NT2/D1 (cell line): ENCODE data around the gene NAV2.

ENCODE experiments used
- SUZ12 ChIP-seq: IDR thresholded peaks from 2 replicates; pipeline ENCODE4 v1.6.1; 2011; ENCODE audit not compliant: insufficient read length, insufficient read depth; ENCODE audit errors: extremely low read depth
- YY1 ChIP-seq: IDR thresholded peaks from 2 replicates; pipeline ENCODE4 v1.6.1; 2011; ENCODE audit not compliant: insufficient read length, insufficient read depth
- ZNF274 ChIP-seq: IDR thresholded peaks from 2 replicates; pipeline ENCODE4 v1.6.1; 2011; ENCODE audit warnings: mild to moderate bottlenecking, low read depth, low read length

GRCh38 chr11:19774329-19774728, 61.7 kb downstream of the NAV2 start:
- TF ChIP-seq SUZ12 = no peak
- TF ChIP-seq ZNF274 = no peak
- TF ChIP-seq YY1 = no peak
